ENCODE data around the gene F11R. TPM values are rescaled to one million over a fixed set of nuclear protein-coding genes. Genes with fewer than 3 reads are reported as not detected.
"Not testable (repeated sequence)": the region's sequence is repeated elsewhere in the genome, so short reads cannot be mapped to it uniquely, and the experiment has no call there.

Gene F11R
- total and polyA plus RNA-seq, 12 donors: 19.3 to 99.1 (median 55.1) TPM

- peak overlapping the region in 1 of 4 donors; percentile 14 for H3K4me3 ChIP-seq
- no peak for DNase-seq
- no peaks in the 10 kb centered on the region for H3K36me3 ChIP-seq (replicated peaks in 1 of 2)
- H3K4me1 ChIP-seq (replicated peaks in 1 of 2): peaks cover 25 to 48% of the 10 kb centered on the region in 2 donors
- peak overlapping the region in 3 of 5 donors; percentile 26 to 72 (median 72) for H3K27ac ChIP-seq
- no peaks in the 10 kb centered on the region for H3K27me3 ChIP-seq
- no peak for TF ChIP-seq POLR2A (IDR thresholded peaks at IDR 0.05)
- no peak for TF ChIP-seq CTCF (IDR thresholded peaks at IDR 0.05)
- intact Hi-C loops (cut with DNase I): no loop called here
- no peaks in the 10 kb centered on the region for H3K9me3 ChIP-seq (replicated peaks in 1 of 3)
- WGBS, 4 donors: 69 to 92% (median 81%) methylated on average over 1 of the region's 1 CpG
Observed at GRCh38 chr1:161018631-161018930, 2.4 kb downstream of the F11R start.

- 84 to 89% (median 86%) methylated on average over 5 of the region's 5 CpGs for WGBS, 4 donors
- no peak for TF ChIP-seq POLR2A (IDR thresholded peaks at IDR 0.05)
- TF ChIP-seq CTCF (IDR thresholded peaks at IDR 0.05): no peak
- DNase-seq: no peak
Observed at GRCh38 chr1:161017756-161018630, 3.0 kb downstream of the F11R start.

GRCh38 chr1:161017181-161017580 lies 3.8 kb downstream of the F11R start:
- whole genome bisulfite sequencing, 4 donors: 70 to 87% (median 78%) methylated on average over 5 to 7 of the region's 7 CpGs
- H3K4me3 ChIP-seq; intact Hi-C loops (cut with DNase I); H3K9me3 ChIP-seq (replicated peaks in 1 of 3); H3K27me3 ChIP-seq; H3K36me3 ChIP-seq (replicated peaks in 1 of 2); DNase-seq: not testable (repeated sequence)
- peak overlapping the region in 3 of 5 donors; percentile 29 to 46 (median 34) for H3K27ac ChIP-seq
- H3K4me1 ChIP-seq (replicated peaks in 1 of 2): peaks cover 33 to 58% of the 10 kb centered on the region in 2 donors

More at GRCh38 chr1:161017756-161018630, 3.0 kb downstream of the F11R start:
- H3K36me3 ChIP-seq (replicated peaks in 1 of 2): no peaks in the 10 kb centered on the region
- peak overlapping the region in 1 of 4 donors; percentile 14 for H3K4me3 ChIP-seq
- H3K4me1 ChIP-seq (replicated peaks in 1 of 2): peaks cover 31 to 54% of the 10 kb centered on the region in 2 donors
- no peaks in the 10 kb centered on the region for H3K9me3 ChIP-seq (replicated peaks in 1 of 3)
- intact Hi-C loops (cut with DNase I): no loop called here
- no peaks in the 10 kb centered on the region for H3K27me3 ChIP-seq
- peak overlapping the region in 3 of 5 donors; percentile 26 to 72 (median 29) for H3K27ac ChIP-seq

- H3K27ac ChIP-seq; H3K4me3 ChIP-seq; H3K9me3 ChIP-seq (replicated peaks in 1 of 3); intact Hi-C loops (cut with DNase I); H3K36me3 ChIP-seq (replicated peaks in 1 of 2); H3K27me3 ChIP-seq: not testable (repeated sequence)
- 15 to 50% (median 20%) methylated on average over 1 of the region's 1 CpG for WGBS, 4 donors
- peak in 1 of 7 donors; percentile 20 for DNase-seq
- peaks cover 33 to 58% of the 10 kb centered on the region in 2 donors for H3K4me1 ChIP-seq (replicated peaks in 1 of 2)
Observed at GRCh38 chr1:161016683-161017082, 4.3 kb downstream of the F11R start.

GRCh38 chr1:161013488-161014230 lies 7.3 kb downstream of the F11R start:
- H3K27me3 ChIP-seq: no peaks in the 10 kb centered on the region
- H3K4me1 ChIP-seq (replicated peaks in 1 of 2): peaks cover 23 to 40% of the 10 kb centered on the region in 2 donors
- TF ChIP-seq CTCF (IDR thresholded peaks at IDR 0.05) (no peak), POLR2A (IDR thresholded peaks at IDR 0.05) (peak in 1 of 2 donors; percentile 83)
- intact Hi-C loops (cut with DNase I): no loop called here
- no peaks in the 10 kb centered on the region for H3K36me3 ChIP-seq (replicated peaks in 1 of 2)
- H3K9me3 ChIP-seq (replicated peaks in 1 of 3): no peaks in the 10 kb centered on the region
- H3K4me3 ChIP-seq: peak overlapping the region in 1 of 4 donors; percentile 25
- H3K27ac ChIP-seq: peak overlapping the region; percentile 74 to 96 (median 87)
- DNase-seq: peak; percentile 85 to 97 (median 96)
- WGBS, 4 donors: 9 to 22% (median 16%) methylated on average over 12 to 15 of the region's 15 CpGs
